NCI-H187 treated with DMSO at 0.1 percent for 48 hours (cell line): Measurements from ENCODE around the gene ZNF628.

Source experiments
- DNase-seq: peaks from one replicate; lab custom pipeline; 2025; lab: John Stamatoyannopoulos, UW

ZNF628 gene

DNA sequence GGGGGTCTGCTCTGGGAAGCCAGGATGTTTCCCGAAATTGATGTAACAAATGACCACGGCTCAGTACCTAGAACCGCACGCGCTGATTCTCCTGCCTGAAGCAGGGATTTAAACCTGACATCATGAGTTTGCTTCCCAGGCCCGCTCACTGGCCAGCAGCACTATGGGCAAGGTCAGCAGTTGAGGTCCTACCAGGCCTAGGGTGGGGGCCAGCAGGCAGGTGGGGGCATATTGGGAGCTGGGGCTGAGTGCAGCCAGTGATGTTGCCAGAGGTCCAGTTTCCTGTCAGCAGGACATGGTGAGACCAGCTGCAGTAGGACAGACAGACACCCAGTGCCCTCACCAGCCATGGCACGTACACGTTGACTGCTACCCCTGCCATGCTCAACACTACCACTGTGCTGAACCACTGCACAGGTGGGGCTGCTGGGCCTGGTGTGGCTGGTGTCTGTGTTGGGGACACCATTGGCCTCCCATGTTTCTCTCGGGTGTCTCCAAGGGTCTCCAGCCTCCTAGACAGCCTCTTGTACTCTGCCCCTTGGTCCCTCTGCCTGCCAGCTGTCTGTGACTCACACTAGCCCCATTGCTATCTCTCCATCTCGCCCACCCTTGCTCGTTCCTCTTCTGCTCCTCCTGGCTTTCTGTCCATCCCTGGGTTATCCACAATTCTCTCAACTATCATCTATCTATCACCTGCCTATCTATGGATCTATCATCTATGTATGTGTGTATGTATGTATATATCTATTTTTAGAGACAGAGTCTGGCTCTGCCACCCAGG lies 10.8 kb upstream of the ZNF628 start:
- DNase-seq, result no peak

DNA sequence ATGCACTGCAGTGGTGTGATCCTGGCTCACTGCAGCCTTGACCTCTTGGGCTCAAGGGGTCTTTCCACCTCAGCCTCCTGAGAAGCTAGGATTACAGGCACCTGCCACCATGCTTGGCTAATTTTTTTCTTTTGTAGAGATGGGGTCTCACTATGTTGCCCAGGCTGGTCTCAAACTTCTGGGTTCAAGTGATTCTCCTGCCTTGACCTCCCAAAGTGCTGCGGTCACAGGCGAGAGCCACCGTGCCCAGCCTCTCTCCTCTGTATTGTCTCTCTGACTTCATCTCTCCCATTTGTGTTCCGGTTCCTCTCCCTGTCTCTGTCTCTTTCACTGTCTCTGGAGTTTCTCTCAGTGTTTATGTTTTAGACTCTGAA lies 10.2 kb upstream of the ZNF628 start:
- no peak for DNase-seq

DNA sequence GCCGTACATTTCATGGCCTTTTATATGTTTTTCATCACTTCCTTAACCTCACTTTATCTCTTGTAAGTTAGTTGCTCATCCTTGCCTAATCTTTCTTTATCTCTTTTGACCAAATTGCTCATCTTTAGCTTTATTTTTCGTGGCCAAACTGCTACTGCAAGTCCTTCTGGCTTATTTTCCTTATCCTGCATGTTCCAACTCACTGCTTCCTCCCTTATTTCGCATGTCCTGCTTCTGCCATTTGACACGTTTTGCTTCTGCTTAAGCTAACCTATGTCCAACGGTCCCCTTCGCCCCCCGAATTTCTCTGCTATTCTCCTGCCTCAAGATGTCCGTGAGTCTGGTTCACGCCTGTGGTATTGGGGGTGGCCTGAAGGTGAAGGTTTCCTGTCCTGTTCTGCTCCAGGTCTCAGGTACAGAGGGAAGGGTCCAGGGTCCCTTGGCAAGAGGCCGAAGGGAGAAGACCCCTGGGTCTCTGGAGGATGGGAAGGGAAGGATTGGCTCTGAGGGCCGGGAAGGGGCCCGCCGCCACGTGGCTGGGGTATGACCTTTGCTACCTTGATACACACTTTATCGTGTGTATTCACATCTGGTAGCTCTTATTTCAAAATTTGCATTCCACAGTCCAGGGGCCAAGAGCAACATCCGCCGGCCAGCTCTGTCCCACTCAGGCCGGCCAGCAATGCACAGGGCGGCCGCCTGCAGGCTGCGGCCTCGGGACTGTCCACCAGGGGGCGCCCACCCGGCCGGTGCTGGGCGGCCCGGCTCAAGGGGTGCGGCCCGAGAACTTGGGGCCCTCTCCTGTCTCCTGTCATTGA lies 9.0 kb upstream of the ZNF628 start:
- DNase-seq, result no peak

DNA sequence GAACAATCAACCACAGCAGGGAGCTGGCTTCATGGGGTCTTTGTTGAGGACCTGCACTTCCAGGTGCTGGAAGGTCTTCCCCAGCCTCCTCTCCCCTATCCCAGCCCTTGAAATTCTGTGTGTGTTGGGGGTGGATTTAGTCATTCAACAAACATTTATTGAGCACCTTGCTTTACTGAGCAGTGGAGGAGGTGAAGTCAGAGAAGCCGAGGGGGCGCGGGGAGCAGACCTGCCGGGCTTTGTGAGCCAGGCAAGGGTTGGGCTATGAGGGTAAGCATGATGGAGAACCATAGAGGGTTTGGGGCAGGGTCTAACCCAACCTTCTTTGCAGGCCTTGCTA lies 8.4 kb upstream of the ZNF628 start:
- DNase-seq, result no peak

DNA sequence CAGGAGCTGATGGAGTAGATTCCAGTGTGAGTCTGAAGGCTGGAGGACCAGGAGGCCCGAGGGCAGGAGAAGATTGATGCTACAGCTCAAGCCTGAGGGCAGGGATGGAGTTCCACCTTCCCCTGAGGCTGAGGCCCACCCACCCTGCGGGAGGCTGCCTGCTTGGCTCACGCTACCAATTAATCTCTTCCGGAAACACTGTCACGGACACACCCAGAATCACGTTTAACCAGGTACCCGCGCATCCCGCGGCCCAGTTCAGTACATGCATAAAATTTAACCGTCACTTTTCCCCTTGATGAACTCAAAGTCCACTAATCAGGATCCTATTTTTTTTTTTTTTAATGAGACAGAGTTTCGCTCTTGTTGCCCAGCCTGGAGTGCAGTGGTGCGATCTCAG lies 5.2 kb upstream of the ZNF628 start:
- DNase-seq, result no peak

DNA sequence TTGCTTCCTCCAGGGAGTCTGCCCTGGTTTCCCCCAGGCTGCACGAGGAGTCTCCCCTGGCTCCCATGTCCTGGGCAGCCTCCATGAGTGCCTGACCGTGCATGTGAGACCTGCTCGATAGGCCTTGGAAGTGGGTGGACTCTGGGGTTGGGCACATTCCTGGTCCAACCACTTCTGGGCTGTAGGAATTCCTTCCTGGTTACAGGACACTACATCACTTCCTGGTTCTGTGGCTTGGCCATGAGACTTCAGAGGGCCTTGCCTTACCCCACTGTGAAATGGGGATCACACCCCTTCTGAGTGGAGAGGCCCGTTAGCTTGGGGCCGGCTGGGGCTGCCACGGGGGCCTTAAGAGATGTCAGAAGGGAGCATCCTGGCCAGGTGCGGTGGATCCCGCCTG lies 4.0 kb upstream of the ZNF628 start:
- no peak for DNase-seq

DNA sequence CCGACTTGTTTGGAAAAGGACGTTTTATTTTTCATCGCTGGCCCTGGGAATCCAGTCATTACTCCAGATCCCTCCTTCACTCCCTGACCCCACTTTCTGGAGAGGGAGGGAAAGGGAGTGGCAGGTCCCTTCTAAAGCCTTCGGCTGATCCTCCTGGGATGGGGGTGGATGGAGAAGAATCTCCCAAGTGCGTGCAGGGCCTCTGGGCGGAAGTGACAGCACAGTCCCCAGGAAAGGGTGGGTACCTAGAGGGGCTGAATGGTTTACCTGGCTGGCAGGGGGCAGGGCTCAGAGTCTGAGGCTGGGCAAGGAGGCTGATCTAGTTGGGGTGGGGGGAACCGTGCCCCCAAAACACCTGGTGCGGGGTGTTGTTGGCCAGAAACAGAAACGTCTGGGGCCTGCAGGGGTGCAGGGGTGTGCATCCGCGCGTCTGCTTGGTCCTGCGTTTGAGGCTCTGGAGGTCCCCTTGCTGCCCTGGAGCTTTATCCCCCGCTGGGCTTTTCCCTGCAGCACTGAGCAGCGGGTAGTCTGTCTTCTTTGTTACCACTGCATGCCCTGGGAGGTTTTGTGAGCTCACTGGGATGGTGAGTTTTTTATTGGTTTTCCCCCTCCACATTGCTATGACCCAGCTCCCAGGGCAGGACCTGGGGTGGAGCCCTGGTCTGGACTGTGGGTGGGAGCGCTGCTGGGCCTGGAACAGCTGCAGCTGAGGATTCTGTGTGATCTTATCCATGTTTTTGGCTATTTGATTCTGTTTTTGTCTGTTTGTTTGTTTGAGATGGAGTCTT lies 3.0 kb upstream of the ZNF628 start:
- DNase-seq, result no peak

DNA sequence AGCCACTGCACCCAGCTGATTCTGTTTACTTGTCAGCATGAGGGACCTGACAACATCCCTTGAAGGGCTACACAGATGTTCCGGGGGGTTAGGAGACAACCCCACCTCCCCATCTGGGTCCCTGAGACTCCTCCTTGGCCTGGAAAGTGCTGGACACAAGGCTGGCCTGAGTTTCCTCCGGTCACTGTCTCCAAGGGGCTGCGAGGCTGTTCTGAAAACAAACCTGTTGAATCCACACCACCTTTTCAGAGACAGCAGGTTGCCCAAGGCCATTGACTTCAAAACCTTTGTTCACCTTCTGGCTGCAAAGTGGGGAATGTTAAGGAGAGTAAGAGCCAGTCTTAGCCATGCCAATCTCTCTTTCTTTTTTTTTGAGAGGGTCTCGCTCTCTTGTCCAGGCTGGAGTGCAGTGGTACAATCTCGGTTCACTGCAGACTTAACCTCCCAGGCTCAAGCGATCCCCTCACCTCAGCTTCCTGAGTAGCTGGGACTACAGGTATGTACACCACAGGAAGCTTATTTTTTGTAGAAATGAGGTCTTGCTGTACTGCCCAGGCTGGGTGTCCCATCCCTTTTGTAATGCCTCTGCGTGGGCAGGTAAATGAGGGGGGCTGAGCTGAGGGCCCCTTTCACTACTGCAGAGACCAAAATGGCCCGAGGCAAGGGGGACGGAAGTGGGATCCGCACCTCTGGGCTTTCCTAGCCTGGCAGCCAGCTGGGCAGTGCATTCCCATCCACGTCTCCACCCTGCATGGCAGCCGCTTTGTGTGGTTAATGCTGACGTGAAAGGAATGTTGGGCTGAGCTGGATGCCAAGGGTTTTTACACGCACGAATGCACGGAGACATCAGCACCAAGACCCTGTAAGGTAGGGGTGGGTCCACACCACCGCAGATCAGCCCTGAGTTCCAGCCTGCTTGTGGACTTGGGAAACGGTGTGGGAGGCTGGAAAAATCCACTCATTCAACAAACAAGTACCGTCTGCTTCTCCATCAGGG lies 1.9 kb upstream of the ZNF628 start:
- DNase-seq, result no peak

DNA sequence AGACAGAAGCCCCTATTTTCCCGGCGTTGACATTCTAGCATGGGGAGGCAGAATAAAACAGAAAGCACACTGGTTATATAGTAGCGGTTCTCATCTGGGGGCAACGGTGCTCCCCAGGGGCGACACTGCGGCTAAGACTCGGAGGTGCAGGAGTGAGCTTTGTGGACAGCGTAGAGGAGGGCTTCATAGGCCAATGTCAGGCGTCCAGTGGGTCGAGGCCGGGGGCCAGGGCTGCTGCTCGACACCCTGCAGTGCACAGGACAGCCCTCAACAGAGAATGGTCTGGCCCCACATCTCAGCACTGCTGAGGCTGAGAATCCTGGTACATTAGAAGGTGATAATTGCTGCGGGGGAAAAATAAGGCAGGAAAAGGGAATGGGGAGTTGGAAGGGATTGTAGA lies 1.5 kb downstream of the ZNF628 start:
- DNase-seq, result no peak

- no peak for DNase-seq
Observed at GRCh38 chr19:55478364-55478763, 1.9 kb downstream of the ZNF628 start.

DNA sequence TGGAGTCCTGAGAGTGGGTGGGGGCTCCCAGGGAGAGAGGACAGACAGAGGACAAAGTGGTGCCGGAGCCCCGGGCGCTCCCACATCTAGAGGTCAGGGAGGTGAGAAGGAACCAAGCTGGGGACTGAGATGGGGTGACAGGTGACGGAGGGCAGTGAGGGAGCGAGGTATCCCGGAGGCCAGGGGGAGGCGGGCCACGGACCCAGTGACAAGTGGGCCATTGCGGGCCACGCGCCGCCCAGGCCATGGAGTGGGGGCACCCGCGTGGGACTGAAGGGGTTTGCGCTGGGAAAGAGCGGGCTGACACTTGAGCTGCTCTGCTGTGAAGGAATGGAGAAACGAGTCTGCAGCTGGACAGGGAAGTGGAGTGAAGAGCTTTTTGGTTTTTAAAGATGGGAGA lies 2.6 kb downstream of the ZNF628 start:
- no peak for DNase-seq

- DNase-seq, result no peak
Observed at GRCh38 chr19:55479451-55480230, 3.2 kb downstream of the ZNF628 start.

DNA sequence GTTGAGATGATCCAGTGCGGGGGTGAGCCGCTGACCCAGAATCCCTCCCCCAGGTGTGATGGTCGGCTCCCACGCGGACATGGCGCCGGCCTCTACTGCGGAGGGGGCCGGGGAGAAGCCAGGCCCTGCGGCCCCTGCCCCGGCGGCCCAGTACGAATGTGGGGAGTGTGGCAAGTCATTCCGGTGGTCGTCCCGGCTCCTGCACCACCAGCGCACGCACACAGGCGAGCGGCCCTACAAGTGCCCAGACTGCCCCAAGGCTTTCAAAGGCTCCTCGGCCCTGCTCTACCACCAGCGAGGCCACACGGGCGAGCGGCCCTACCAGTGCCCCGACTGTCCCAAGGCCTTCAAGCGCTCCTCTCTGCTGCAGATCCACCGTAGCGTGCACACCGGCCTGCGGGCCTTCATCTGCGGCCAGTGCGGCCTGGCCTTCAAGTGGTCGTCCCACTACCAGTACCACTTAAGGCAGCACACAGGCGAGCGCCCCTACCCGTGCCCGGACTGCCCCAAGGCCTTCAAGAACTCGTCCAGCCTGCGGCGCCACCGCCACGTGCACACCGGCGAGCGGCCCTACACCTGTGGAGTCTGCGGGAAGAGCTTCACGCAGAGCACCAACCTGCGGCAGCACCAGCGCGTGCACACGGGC lies 4.9 kb downstream of the ZNF628 start:
- DNase-seq, result no peak

DNA sequence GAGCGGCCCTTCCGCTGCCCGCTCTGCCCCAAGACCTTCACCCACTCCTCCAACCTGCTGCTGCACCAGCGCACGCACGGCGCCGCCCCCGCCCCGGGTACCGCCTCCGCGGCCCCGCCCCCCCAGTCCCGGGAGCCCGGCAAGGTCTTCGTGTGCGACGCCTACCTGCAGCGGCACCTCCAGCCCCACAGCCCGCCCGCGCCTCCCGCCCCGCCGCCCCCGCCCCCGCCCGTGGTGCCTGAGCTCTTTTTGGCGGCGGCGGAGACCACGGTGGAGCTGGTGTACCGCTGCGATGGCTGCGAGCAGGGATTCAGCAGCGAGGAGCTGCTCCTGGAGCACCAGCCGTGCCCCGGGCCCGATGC lies 5.4 kb downstream of the ZNF628 start:
- no peak for DNase-seq

- DNase-seq, result no peak
Observed at GRCh38 chr19:55482156-55482961, 5.9 kb downstream of the ZNF628 start.

GRCh38 chr19:55482967-55483705 lies 6.7 kb downstream of the ZNF628 start:
- no peak for DNase-seq

- no peak for DNase-seq
Observed at GRCh38 chr19:55483706-55484592, 7.5 kb downstream of the ZNF628 start.
